Epithelial cell of proximal tubule (primary cell): Measurements from ENCODE around the gene DIS3L2. TPM values are rescaled to one million over a fixed set of nuclear protein-coding genes. Genes with fewer than 3 reads are reported as not detected.
"Not testable (repeated sequence)": the region's sequence is repeated elsewhere in the genome, so short reads cannot be mapped to it uniquely, and the experiment has no call there.

Experiments used
- DNase-seq: peaks from one replicate; pipeline ENCODE4 v3.0.0-alpha.2; 2011; ENCODE audit warnings: low read depth
- H3K4me3 ChIP-seq: 2 replicates; pipeline ENCODE4 v1.5.1; 2011; ENCODE audit warnings: low read depth, mild to moderate bottlenecking, low read length
- total RNA-seq: library from RNA; depleted of rRNA; stranded (reverse); fragments of >200 nt; gene quantifications from 2 replicates; pipeline ENCODE4 v1.2.3, GENCODE V29; 2015
- TF ChIP-seq, protein P1 (sequence below): conservative IDR thresholded peaks from 2 replicates; pipeline ENCODE4 v1.5.1; 2012; ENCODE audit warnings: low read depth, mild to moderate bottlenecking, low read length

DIS3L2 gene
- total RNA-seq, 1 donor from 2014 or later = 31.6 TPM

DNA sequence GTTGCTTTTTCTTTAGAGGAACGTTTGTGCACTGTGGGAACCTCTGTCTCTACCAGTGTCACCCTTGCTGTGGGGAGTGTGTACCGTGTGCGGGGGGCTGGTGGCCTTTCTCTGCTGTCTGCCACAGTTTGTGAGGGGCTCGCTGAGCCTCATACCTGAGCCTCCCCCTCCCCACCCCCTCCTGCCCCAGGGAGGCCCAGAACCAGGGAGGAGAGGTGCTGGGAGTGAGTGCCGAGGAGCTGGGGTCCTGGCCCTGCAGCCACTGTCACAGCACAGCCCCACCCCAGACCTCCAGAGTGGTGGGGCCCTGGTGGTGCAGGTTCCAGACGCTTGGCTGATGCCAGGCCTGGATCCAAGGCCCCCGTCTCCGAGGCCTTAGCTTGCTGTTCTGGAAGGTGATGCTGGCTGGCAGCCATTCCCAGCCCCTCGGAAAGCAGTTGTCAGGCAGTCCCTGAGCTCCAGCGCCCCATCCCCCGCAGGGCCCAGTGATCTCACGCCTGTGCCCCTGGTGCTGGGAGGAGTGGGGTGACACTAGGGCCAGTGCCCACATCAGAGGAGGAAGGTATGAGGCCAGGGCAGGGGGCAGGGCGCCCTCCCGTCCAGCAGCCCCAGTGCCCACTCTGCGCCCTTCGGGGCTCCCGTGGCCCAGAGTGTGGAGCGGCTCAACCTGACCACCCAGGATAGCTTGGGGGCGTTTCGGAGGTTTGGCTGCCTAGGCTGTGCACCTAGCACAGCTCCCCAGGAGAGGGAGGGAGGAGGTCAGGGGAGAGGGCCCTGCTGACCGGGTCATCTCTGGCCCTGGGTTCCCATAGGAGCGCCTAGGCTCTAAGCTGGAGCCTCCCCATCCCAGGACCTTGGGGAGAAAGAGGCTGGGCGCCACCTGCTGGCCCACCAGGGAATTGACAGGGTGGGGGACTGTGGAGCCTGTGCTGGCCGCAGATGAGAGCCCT is 364.1 kb downstream of the DIS3L2 start:
- no peak for DNase-seq
- TF ChIP-seq, protein P1, sequence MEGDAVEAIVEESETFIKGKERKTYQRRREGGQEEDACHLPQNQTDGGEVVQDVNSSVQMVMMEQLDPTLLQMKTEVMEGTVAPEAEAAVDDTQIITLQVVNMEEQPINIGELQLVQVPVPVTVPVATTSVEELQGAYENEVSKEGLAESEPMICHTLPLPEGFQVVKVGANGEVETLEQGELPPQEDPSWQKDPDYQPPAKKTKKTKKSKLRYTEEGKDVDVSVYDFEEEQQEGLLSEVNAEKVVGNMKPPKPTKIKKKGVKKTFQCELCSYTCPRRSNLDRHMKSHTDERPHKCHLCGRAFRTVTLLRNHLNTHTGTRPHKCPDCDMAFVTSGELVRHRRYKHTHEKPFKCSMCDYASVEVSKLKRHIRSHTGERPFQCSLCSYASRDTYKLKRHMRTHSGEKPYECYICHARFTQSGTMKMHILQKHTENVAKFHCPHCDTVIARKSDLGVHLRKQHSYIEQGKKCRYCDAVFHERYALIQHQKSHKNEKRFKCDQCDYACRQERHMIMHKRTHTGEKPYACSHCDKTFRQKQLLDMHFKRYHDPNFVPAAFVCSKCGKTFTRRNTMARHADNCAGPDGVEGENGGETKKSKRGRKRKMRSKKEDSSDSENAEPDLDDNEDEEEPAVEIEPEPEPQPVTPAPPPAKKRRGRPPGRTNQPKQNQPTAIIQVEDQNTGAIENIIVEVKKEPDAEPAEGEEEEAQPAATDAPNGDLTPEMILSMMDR = peak; percentile 43
- H3K4me3 ChIP-seq = no peak overlapping the region

DNA sequence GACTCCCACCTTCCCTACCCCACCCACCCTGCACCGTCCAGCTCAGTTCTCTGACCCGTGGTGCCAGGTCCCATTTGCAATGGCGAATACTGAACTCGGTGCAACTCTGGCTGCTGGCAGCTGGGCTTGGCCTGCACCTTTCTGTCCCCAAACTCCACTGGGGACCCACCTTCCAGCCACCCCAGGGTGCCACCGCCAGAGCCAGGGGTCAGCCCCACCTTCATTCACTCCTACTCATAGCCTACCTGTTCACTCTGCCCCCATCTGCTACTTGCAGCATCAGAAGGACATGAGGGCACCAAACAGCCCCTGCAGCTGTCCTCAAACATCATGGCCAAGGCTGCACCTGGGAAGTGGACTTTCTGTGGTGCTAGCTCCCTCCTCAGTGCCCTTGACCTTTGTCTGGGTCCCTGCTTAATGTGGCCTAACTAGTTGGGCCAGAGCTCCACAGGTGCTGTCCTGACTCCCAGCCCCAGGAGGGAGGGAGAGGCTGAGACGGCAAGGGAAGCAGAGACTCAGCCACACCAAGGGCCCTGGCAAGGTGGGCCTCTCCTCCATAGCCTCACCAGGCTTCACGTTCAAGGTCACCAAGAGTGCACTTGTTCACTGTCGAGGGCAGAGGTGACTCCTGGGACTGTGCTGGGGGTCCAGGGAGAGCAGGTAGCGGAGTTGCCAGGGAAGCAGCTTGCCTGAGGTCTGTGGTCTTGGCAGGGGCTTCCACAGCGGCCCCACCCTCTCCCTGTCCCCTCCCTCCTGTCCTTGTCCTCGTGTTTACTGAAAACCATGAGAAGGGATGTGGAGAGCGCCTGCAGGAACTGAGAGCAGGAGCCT is 365.0 kb downstream of the DIS3L2 start:
- TF ChIP-seq, protein P1 = peak; percentile 5
- DNase-seq, H3K4me3 ChIP-seq: not testable (repeated sequence)

- no peak overlapping the region for H3K4me3 ChIP-seq
- TF ChIP-seq, protein P1 = peak; percentile 76
- DNase-seq = no peak
These were observed 365.9 kb downstream of the DIS3L2 start for GRCh38 chr2:232327105-232328031.

DNA sequence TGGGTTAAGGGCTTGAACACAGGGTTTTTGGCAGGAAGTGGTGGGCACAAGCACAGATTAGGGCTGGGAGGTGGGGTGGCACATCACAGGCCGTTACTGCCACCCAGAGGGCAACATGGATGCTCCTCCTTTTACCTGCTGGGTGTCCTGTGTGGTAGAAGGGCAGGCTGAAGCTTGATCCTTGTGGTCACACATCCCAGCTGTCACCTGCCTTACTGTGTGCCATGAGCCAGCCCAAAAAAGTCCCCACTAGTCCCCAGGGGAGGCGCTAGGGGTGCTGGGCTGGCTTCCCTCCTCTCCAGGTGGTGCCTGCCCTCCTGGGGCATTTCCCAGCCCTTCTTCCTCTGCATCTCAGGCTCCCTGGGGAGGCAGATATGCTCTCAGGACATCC is 366.5 kb downstream of the DIS3L2 start:
- H3K4me3 ChIP-seq = no peak overlapping the region
- no peak for DNase-seq
- TF ChIP-seq, protein P1 = no peak

- H3K4me3 ChIP-seq = no peak overlapping the region
- TF ChIP-seq, protein P1 = no peak
These were observed 367.3 kb downstream of the DIS3L2 start for GRCh38 chr2:232328516-232329460.

More at GRCh38 chr2:232328516-232329460, 367.3 kb downstream of the DIS3L2 start:
- DNase-seq = no peak
